ENCODE results near the gene MSMP.

MSMP gene

DNA sequence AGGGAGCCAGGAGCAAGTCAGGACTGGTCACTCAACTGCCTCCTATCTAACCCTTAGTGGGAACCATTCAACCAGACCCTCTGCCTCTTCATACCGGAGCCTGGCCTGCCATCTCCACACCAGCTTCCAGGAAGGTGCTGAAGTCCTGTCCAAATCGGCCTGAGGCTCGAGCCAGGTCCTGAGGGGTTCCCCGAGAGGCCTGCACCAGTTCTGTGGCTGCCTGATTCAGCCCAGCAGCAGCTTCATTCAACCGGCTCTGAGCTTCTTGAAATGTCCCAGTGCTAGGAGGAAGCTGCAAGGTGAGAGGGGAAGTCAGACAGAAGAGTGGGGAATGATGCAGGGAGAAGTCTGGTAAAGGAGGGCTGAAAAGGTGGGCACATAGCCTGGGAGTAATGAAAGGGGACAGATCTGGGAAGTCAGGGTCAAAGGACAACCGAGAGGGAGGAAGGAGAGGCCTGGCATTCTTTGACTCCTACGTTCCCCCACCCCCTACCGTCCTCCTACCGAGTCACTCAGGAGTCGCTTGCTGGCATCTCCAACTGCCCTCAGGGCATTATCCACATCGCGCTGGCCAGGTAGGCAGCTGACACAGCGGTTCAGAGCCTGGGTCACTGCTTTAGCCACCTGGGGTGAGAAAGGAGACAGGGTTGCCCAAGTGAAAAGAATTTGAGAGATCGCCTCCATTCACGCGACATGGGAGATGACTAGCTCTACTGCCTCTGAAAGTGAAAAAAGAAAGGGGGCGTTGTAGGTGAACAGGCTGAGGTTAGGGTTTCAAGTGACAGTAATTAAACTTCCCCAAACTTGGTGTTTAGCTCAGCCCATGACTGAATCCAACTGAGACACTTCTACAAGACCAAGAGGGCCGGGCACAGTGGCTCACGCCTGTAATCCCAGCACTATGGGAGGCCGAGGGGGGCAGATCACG, 42.3 kb downstream of the MSMP start:
- TF ChIP-seq, protein P1, sequence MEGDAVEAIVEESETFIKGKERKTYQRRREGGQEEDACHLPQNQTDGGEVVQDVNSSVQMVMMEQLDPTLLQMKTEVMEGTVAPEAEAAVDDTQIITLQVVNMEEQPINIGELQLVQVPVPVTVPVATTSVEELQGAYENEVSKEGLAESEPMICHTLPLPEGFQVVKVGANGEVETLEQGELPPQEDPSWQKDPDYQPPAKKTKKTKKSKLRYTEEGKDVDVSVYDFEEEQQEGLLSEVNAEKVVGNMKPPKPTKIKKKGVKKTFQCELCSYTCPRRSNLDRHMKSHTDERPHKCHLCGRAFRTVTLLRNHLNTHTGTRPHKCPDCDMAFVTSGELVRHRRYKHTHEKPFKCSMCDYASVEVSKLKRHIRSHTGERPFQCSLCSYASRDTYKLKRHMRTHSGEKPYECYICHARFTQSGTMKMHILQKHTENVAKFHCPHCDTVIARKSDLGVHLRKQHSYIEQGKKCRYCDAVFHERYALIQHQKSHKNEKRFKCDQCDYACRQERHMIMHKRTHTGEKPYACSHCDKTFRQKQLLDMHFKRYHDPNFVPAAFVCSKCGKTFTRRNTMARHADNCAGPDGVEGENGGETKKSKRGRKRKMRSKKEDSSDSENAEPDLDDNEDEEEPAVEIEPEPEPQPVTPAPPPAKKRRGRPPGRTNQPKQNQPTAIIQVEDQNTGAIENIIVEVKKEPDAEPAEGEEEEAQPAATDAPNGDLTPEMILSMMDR (IDR thresholded peaks at IDR 0.05; ENCODE audit: borderline replicate concordance, insufficient read depth, low read depth, low read length): no peak
- H3K4me3 ChIP-seq (ENCODE audit: low read depth, low read length): no peak overlapping the region

DNA sequence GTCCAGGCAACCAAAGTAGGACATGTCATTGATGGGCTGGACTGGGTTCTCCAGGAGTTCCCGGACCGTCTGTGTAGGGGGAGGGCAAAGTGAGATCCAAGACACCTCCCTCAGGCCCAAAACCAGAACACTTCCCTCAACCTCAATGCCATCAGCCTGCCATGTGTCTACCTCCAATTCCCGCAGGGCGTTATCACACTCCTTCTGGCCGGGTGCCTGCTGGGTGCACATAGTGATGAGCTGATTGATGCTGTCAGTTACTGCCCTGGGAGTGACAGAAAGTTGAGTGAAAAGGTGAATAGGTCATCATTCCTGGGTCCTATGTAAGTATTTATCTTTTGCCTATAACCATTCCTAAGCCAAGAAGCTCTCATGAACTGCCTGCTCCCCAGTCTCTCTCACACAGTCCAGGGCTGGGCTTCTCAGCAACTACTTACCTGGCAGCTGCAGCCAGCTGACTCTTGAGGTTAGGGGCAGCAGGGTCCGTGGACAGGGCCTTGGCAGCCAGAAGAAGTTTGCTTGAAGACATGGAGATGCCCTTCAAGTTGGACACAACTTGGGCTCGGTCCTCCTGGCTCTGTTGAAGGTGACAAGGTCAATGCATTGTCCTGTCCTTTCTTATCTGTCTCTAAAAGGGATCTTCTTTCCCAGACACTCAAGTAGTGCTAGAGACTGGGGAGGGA, 43.1 kb downstream of the MSMP start:
- TF ChIP-seq, protein P1 (IDR thresholded peaks at IDR 0.05; ENCODE audit: borderline replicate concordance, insufficient read depth, low read depth, low read length): no peak
- no peak overlapping the region for H3K4me3 ChIP-seq (ENCODE audit: low read depth, low read length)

DNA sequence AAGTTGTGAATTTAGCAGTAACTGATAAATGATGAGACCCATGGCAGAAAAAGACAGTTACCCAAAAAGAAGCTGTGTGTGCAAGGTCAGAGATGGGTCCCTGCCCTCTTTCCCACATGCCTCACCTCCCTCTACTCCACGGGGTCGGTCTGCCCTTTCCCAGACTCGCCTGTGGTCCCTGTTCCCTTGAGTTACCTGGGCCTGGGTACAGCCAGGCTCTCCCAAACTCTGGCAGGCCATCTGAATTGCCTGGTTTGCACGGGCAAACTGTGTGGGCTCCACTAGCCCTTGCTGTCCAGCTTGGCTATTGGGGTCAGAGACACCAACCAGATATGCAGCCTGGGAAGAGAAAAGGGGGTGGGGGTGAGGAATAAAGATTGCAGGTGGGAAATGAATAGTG, 45.9 kb downstream of the MSMP start:
- TF ChIP-seq, protein P1 (IDR thresholded peaks at IDR 0.05; ENCODE audit: borderline replicate concordance, insufficient read depth, low read depth, low read length): no peak

DNA sequence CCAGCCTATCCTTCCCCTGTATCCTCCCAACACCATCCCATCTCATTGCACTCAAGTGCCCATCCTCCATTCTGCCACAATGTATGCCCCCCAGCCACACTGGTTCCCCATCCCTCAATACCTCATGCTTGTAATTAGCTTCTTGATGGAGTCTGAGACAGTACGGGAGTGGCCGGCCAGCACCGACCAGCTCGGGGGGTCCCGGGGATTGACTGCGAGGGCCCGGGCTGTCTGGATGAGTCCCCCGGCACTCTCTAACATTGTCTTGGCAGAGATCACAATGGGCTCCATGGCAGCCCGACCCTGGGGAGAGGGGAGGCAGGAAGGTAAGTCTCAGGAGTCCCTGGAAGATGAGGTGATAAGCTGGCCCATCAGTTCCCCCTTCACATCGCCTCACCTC, 47.1 kb downstream of the MSMP start:
- no peak overlapping the region for H3K4me3 ChIP-seq (ENCODE audit: low read depth, low read length)
- TF ChIP-seq, protein P1 (IDR thresholded peaks at IDR 0.05; ENCODE audit: borderline replicate concordance, insufficient read depth, low read depth, low read length): no peak

More for the DNA sequence above, 45.9 kb downstream of the MSMP start:
- H3K4me3 ChIP-seq (ENCODE audit: low read depth, low read length): no peak overlapping the region

DNA sequence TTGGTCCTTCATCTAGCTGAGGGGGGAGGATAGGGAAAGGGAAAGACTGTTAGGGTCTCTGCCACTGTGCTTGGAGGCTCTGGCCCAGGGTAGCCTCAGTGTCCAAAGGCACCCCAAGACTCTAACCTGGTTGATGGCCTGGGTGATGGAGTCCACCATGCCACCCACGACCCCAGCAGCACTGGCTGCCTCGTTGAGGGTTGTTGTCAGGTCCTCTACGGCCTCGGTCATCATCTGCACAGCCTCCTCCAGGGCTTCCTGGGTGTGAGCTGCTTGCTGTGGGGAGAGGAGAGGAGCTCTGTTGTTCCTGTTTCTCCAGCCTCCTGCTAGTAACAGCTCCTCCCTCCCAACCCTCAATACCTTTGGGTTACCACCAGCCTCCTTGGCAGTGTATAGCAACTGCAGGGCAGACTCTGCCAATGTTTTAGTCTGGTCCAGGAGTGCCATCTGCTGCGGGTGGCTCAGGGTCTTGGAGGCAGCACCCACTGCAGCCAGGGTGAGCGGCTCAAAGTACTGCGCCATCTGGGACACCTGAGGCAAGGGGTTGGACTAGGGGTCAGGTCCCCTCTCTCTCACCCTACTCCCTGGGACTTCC, 48.1 kb downstream of the MSMP start:
- no peak overlapping the region for H3K4me3 ChIP-seq (ENCODE audit: low read depth, low read length)
- TF ChIP-seq, protein P1 (IDR thresholded peaks at IDR 0.05; ENCODE audit: borderline replicate concordance, insufficient read depth, low read depth, low read length): no peak

DNA sequence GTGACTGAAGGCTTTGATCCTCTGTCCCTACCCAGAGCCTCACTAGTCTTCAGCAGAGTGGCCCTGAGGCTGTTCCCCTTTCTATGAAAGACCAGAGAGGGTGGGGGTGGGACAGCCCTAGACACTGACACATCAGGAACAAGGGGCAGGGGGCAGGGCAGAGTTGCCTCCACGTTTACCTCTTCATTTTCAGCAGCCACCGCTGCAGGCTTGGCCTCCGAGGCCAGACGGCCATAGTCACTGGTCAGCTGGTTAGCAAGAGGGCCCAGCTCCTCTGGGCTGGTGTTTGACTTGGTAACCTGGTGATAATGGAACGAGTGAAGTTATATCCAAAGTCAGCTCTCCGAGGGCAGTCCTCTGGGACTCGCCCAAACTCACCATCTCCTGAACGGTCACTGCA, 48.7 kb downstream of the MSMP start:
- TF ChIP-seq, protein P1 (IDR thresholded peaks at IDR 0.05; ENCODE audit: borderline replicate concordance, insufficient read depth, low read depth, low read length): no peak

More for the DNA sequence above, 48.7 kb downstream of the MSMP start:
- H3K4me3 ChIP-seq (ENCODE audit: low read depth, low read length): no peak overlapping the region

Measured in GM12875 (cell line).